DMS153 treated with DMSO at 0.1 percent for 48 hours (cell line): Measurements from ENCODE around the gene SERF2.
"Not testable (repeated sequence)": the region's sequence is repeated elsewhere in the genome, so short reads cannot be mapped to it uniquely, and the experiment has no call there.

Experiments used
- DNase-seq: peaks from one replicate; lab custom pipeline; 2025; ENCODE audit not compliant: unreplicated experiment; lab: John Stamatoyannopoulos, UW

Gene SERF2

GRCh38 chr15:43791993-43792760 is at the start of gene SERF2:
SERF2 (plus strand) TSS chr15:43792320; CDS start chr15:43792377, 57 bp downstream.
- DNase-seq: peak; percentile 48

- peak; percentile 8 for DNase-seq
Measured at GRCh38 chr15:43746245-43746902, 45.7 kb upstream of the SERF2 start, which contains the start of gene PDIA3. PDIA3 (plus strand) TSS chr15:43746438; CDS start chr15:43746540, 102 bp downstream.

- not testable (repeated sequence) for DNase-seq
Measured at GRCh38 chr15:43746903-43747309, 45.2 kb upstream of the SERF2 start.

GRCh38 chr15:43748376-43748775 is 43.7 kb upstream of the SERF2 start:
- DNase-seq: no peak

- DNase-seq: no peak
Measured at GRCh38 chr15:43749690-43750345, 42.3 kb upstream of the SERF2 start.

GRCh38 chr15:43751885-43752284 is 40.2 kb upstream of the SERF2 start:
- no peak for DNase-seq

- no peak for DNase-seq
Measured at GRCh38 chr15:43762824-43763223, 29.3 kb upstream of the SERF2 start.

- no peak for DNase-seq
Measured at GRCh38 chr15:43763819-43764446, 28.2 kb upstream of the SERF2 start.

GRCh38 chr15:43769584-43770228 is 22.4 kb upstream of the SERF2 start:
- DNase-seq: no peak

GRCh38 chr15:43771816-43772215 is 20.3 kb upstream of the SERF2 start:
- no peak for DNase-seq

- DNase-seq: no peak
Measured at GRCh38 chr15:43772624-43773023, 19.5 kb upstream of the SERF2 start.

- no peak for DNase-seq
Measured at GRCh38 chr15:43774062-43774461, 18.1 kb upstream of the SERF2 start.

- DNase-seq: peak; percentile 10
Measured at GRCh38 chr15:43775411-43775965, 16.6 kb upstream of the SERF2 start.

- no peak for DNase-seq
Measured at GRCh38 chr15:43776101-43776717, 15.9 kb upstream of the SERF2 start.

GRCh38 chr15:43776718-43777266 is 15.3 kb upstream of the SERF2 start, which contains the start of gene ELL3:
ELL3 (minus strand) TSS chr15:43776966; CDS start chr15:43776901, 65 bp downstream.
- DNase-seq: peak; percentile 65

GRCh38 chr15:43777267-43777914 is 14.7 kb upstream of the SERF2 start:
- DNase-seq: peak; percentile 41

- DNase-seq: no peak
Measured at GRCh38 chr15:43779016-43779415, 13.1 kb upstream of the SERF2 start.

- no peak for DNase-seq
Measured at GRCh38 chr15:43789409-43789808, 2.7 kb upstream of the SERF2 start.
